Body of pancreas (tissue), 4 donors: Measurements from ENCODE around the gene TDRD9.

ENCODE experiments used
- CTCF ChIP-seq, 7 experiments: fragments of 450-650 bp in 4 of 7; fragments of 200-600 bp in 3 of 7; sonication (generic) in 3 of 7; IDR thresholded peaks; one replicate each; pipeline ENCODE4 v1.5.1; 2016 to 2019; ENCODE audit warnings: antibody characterized with exemption in 7 of 7
- POLR2A ChIP-seq, 3 donors: fragments of 450-650 bp; IDR thresholded peaks; one replicate each; pipeline ENCODE4 v1.6.1; 2016; ENCODE audit warnings: antibody characterized with exemption in 3 of 3, mild to moderate bottlenecking in 2 of 3

- TF ChIP-seq CTCF (IDR thresholded peaks at IDR 0.05) (no peak), POLR2A (IDR thresholded peaks at IDR 0.05) (no peak)
Observed at GRCh38 chr14:103984196-103984595, 55.9 kb downstream of the TDRD9 start.
